8988T (cell line): ENCODE measurements around the gene PALM3.
"Not testable (repeated sequence)": the region's sequence is repeated elsewhere in the genome, so short reads cannot be mapped to it uniquely, and the experiment has no call there.

Experiments
- DNase-seq: peaks from one replicate; pipeline ENCODE4 v3.0.0; 2011

Gene PALM3

DNA sequence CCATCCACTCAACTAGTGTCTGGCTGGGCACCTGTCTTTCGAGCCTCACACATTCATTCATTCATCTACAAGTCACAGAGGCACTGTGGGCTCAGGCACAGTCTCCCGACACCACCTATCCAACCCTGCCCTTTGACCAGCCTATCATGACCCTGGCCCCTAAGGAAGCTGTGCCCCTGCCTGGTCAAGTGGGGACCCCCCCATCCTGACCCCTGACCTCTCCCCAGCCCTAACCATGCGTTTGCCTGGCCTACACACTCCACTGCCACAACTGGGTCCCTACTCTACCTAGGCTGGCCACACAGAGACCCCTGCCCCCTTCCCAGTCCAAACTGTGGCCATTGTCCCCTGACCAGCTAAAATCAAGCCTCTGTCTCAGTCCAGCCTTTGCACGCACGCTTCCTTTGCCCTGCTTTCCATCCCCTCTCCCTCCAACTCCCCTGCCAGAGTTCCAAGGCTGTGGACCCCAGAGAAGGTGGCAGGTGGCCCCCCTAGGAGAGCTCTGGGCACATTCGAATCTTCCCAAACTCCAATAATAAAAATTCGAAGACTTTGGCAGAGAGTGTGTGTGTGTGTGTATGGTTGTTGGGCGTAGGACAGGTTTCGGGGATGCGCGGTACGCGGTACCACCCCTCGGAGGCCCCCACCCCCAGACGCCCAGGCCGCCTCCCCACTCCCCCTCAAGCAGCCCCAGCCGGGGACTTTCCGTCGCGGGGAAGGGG is 30.7 kb downstream of the PALM3 start:
- DNase-seq = no peak

DNA sequence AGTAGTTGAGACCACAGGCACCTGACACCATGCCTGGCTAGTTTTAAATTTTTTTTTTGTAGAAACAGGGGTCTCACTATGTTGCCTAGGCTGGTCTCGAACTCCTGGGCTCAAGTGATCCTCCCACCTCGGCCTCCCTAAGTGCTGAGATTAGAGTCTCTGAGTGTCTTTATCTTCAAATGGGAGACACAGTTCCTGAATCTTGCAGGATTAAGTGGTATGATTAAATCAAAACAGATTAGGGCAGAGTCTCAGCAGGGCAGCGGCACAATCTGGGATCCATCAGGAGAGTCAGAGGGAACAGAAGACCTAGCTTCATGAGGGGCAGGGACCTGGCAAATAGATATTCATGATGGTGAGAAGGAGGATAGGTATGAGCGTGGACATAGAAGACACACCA is 33.0 kb downstream of the PALM3 start:
- DNase-seq = no peak

DNA sequence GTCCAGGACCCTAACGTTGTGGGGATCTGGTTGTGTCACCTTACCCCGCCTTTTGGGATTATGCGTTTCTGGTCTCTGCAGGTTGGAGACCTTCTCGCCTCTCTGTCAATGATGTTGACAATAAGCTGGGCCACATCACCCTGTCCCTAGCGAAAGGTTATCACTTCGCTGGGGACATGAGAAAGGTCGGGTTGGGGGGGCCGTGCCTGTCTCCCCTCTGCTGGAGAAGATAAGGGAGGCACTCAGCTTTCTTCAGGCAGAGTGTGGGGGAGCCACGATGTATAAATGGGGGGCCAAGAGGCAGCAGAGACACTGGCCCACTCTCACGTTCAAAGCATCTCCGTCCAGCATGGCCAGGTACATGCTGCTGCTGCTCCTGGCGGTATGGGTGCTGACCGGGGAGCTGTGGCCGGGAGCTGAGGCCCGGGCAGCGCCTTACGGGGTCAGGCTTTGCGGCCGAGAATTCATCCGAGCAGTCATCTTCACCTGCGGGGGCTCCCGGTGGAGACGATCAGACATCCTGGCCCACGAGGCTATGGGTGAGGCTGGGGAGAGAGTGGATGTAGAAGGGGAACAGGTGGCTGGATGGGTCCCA is 33.9 kb downstream of the PALM3 start, which contains the start of gene RLN3:
RLN3 (plus strand) TSS at position 293 of the 595 bp plus-strand sequence; CDS start at position 350, 57 bp downstream.
- no peak for DNase-seq

DNA sequence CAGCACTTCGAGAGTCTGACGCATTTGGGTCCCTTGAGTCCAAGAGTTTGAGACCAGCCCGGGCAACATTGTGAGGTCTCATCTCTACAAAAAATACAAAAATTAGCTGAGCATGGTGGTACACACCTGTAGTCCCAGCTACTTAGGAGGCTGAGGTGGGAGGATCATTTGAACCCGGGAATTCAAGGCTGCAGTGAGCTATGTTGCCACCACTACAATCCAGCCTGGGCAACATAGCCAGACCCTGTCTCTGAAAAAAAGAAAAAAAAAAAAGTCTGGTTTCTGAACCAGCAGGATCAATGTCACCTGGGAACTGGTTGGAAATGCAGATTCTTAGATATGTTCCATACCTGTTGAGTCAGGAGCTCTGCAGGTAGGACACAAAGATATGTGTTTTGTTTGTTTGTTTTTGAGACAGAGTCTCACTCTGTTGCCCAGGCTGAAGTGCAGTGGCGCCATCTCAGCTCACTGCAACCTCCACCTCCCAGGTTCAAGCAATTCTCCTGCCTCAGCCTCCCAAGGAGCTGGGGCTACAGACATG is 35.2 kb downstream of the PALM3 start:
- not testable (repeated sequence) for DNase-seq

DNA sequence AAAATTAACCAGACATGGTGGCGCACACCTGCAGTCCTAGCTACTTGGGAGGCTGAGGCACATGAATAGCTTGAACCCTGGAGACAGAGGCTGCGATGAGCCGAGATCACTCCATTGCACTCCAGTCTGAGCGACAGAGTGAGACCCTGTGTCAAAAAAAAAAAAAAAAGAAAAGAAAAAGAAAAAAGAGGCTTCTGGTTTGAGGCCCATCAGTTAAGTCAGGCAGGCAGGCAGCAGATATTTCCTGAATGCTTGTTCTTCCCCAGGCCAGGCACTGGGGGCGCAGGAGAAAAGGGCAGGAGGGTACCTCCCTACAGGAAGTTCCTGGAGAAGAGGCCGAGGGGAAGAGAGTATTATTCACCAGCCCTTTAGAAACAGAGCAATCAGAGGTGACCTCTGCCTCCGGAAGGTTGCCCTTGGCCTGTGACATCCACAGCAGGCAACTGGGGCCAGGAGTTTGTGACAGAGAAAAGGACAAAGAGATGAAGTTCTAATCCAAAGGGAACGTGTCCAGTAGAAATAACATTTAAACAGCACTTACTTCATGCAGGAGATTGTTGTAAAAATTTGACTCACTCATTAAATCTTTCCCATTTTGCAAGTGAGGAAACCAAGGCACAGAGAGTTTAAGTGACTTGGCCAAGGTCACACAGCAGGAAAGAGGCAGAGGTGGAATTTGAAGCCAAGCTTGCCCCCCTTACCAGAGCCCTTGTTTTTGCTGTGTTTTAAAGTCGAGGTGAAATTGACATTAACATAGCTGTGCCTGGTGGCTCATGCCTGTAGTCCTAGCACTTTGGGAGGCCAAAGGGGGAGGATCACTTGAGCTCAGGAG is 38.3 kb downstream of the PALM3 start:
- DNase-seq = no peak

DNA sequence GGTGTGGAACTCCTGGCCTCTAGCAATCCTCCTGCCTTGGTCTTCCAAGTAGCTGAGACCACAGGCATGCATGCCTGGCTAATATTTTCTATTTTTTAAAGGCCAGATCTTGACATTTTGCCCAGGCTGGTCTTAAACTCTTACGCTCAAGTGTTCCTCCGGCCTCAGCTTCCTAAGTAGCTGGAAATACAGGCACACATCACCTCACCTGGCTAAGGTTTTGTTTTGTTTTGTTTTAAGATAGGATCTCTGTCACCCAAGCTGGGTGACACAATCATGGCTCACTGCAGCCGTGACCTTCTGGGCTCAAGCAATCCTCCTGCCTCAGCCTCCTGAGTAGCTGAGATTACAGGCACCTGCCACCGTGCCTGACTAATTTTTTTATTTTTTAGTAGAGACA is 39.4 kb downstream of the PALM3 start:
- DNase-seq = no peak

DNA sequence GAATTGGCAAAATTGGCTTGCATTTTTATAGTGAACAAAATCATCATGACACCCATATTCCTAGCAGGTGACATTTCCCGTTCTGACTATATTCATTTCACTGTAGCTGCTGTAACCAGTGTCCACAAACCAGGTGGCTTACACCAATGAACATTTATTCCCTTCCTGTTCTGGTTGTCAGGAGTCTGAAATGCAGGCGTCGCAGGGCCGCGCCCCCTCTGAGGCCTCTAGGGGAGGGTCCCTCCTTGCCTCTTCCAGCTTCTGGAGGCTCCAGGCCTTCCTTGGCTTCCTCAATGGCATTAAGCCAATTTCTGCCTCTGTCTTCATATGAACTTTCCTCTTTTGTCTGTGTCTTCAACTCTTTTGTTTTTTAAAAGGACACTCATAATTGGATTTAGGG is 40.4 kb downstream of the PALM3 start:
- DNase-seq = no peak

DNA sequence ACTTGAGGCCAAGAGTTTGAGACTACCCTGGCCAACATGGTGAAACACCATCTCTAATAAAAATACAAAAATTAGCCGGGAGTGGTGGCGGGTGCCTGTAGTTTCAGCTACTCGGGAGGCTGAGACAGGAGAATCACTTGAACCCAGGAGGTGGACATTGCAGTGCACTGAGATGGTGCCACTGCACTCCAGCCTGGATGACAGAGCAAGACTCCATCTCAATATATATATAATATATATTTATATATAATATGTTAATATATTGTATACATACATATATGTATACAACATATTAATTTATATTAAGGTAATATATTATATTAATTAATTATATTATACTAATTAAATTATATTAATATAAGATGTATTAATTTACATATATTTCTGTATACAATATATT is 42.1 kb downstream of the PALM3 start:
- DNase-seq = not testable (repeated sequence)

DNA sequence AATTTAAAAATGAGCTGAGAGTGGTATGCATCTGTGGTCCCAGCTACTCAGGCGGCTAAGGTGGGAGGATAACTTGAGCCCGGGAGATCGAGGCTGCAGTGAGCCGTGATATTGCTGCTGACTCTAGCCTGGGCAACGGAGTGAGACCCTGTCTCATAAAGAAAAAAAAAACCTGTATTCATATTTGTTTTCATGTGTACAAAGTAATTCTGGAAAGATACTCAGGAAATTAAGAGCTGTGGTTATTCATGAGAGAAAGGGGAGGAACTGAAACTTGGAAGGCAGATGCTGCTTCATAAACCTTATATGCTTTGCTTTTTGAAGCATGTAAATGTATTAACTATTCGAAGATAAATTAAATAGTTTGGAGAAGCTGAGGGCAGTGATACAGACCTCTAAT is 42.8 kb downstream of the PALM3 start:
- DNase-seq = no peak

DNA sequence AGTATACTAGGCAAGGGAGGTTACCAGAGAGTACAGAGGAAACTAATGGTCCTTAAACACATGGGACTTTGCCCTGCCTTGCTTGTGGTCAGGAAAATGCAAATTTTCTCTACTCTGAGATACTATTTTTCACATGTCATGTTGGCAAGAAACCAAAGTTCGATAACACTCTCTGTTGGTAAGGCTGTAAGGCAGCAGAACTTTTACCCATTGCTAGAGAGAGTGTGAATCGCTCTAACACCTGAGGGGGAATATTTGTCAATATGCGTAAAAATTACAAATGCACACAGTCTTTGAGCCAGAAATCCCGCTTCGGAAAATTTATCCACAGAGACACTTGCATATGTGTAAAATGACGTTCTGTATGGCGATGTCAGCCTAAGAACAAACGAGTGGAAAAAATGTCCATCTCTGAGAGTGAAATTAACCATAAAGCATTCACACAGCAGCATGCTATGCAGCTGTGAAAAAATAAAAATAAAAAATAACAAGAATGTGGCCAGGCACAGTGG is 46.3 kb downstream of the PALM3 start:
- no peak for DNase-seq

DNA sequence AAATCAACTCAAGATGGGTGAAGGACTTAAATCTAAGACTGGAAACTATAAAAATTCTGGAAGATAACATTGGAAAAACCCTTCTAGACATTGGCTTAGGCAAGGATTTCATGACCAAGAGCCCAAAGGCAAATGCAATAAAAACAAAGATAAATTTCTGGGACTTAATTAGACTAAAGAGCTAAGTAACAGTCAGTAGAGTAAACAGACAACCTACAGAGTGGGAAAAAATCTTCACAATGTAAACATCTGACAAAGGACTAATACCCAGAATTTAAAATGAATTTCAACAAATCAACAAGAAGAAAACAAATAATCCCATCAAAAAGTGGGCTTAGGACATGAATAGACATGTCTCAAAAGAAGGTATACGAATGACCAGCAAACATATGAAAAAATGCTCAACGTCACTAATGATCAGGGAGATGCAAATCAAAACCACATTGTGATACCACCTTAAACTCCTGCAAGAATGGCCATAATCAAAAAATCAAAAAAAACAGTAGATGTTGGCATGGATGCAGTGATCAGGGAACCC is 49.4 kb downstream of the PALM3 start:
- no peak for DNase-seq

DNA sequence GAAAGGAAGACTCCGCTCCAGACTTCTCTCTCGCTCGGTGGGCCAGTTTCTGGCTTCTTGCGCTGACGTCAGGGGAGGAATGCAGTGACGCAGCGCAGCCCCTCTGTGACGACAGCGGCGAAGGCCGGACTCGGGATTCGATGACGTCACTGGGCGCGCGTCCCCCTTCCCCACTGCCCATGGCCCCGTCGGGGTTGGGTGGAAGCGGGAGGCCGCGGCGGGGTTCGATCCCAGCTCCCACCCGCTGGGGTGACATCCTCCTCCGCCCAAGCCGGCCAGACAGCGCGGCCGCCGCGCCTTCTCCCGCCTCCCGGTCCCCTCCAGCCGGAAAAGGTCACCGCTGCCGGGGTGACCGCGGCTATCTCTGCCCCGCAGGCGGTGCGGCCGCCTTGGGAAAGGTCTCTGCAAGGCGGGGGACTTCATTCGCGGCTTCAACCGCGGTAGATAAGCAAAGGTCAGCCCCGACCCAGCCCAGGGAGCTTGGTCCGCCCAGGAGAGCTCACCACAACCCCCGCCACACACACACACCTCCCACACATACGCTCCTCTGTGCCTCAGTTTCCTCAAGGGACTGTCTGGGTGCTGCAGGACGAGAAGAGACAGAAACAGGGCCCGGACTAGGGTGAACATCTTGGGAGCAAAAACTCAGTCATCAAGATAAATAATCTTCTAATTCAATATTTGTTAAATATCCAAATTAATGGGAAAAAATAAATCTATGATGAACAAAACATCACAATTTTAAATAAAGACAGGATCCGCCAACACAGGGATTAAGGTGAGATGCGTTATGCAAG is 54.9 kb downstream of the PALM3 start:
- no peak for DNase-seq

DNA sequence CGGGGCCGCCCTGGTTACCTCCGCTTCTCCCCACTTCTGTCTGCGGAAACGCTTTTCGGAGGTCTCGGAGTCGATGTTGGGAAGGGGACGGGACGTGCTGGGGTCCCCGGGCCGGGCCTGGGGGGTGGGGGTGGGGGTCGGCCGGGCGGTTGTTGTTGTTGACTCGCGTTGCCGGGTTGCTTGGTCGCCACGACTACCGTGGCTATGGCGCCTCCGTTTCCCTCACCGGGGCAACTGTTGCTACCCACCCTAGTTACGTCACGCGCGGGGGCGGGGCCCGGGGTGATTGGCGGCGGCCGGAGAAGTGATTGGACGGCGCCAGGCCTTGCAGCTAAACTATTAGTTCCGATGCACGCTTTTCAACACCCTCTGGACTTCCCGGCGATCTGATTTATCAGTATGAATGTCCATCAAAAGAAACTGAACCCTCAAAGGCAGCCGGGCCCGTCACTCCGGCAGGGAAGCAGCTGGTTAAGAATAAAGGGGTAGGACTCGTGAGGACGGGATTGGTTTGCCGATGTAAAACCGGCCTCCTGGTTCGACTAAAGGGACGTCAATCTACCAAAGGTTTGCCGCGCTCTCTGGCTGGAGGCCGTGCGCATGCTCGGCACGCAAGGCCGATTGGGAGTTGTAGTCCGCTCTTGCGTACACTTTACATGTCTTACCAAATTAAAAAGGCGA is 55.7 kb downstream of the PALM3 start, which contains the start of gene RFX1:
RFX1 (minus strand) TSS at position 236 of the 681 bp plus-strand sequence. CDS start 12,477 bp downstream, outside the sequence.
- no peak for DNase-seq

DNA sequence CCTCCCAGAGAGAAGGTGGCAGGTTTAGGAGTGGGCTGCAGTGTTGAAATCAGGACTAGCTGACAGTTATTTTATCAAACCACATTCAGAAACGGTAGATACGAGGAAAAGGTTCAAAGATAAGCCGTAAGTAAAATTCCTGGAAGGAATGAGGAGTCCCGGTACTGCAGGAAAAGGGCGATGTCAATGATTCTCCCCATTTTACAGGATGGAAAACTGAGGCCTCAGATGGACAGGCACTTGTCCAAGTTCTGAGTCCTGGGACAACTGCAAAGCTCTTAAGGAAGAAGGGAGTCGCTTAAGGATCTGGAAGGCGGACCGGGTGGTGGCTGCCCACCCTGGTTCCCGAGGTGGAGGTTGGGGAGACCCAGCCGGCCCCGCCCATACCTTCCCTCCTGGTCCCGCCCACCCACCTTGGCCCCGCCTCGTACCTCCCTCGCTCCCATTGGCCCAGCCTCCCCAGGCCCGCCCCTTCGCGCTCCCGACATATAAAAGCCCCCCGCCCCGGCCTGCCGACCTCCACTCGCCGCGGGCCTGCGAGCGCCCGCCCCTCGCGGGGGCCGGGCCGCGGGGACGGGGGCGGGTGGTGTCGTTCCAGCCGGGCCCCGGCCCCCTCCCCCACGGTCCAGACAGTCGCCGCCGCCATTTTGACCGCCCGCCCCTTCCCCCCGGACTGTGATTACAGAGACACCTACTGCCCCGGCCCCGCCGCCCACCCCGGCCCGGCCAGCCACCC is 56.4 kb downstream of the PALM3 start:
- DNase-seq = no peak

DNA sequence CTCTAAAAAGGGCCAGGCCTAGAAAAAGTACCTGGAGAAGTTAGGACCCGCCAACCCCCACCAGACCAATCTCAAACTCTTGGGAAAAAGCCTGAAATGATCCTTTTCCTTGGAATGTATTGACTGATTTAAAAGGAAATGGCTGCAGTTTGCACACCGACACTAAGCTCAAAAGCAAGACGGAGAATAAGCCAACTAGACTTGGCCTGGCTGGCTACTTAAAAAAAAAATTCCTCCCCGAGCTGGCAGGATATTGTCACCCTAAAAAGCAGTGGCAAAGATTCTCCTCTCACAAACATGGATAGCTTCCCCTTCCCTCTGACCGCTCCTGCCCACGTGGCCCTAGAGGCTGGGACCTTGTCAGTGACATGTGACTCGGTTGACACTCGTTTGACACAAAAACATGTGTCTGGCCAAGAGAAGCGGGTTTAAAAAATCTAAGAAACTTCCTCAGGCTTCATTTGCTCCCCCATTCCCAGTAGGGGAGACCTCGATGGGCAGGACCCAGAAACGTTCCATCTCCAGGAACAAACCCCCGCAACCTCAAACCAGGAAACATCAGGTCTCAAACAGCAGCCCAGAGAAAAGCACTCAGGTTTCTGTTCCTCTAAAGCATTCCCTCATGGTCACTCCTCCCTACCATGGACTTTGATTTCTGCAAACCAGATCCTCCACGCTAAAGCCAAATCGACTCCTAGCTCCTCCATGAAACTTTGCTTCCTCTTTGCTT is 57.1 kb downstream of the PALM3 start:
- DNase-seq = no peak
